GM12875 (cell line): Measurements from ENCODE around the gene SARM1.
A peak's percentile ranks its signal among the peaks of the same experiment; 100 is the strongest.

Experiments
- H3K4me3 ChIP-seq: one replicate; pipeline ENCODE4 v1.5.1; 2011; ENCODE audit warnings: low read depth, low read length, control low read depth
- TF ChIP-seq, protein P1 (sequence below): IDR thresholded peaks from 2 replicates; pipeline ENCODE4 v1.5.1; 2011; ENCODE audit warnings: low read depth, mild to moderate bottlenecking, control low read depth, inconsistent platforms, low read length, moderate library complexity, borderline replicate concordance; ENCODE audit not compliant: insufficient read depth

Gene SARM1

DNA sequence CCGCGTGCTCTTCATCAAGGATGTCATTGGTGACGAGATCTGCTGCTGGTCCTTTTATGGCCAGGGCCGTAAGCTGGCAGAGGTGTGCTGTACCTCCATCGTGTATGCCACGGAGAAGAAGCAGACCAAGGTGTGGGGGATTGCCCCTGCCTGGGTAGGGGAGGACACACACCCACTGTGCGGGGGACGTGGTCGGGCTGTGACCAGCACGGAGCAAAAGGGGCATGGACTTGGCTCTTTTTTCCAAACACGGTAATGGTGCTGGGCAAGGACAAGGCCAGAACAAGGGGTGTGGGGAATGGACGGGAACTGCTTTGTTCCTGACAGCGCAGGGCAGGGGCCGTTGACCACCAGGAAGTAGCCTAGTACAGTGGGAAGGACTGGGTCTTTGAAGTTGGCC lies 29.2 kb upstream of the SARM1 start:
- H3K4me3 ChIP-seq: no peak overlapping the region
- TF ChIP-seq, protein P1, sequence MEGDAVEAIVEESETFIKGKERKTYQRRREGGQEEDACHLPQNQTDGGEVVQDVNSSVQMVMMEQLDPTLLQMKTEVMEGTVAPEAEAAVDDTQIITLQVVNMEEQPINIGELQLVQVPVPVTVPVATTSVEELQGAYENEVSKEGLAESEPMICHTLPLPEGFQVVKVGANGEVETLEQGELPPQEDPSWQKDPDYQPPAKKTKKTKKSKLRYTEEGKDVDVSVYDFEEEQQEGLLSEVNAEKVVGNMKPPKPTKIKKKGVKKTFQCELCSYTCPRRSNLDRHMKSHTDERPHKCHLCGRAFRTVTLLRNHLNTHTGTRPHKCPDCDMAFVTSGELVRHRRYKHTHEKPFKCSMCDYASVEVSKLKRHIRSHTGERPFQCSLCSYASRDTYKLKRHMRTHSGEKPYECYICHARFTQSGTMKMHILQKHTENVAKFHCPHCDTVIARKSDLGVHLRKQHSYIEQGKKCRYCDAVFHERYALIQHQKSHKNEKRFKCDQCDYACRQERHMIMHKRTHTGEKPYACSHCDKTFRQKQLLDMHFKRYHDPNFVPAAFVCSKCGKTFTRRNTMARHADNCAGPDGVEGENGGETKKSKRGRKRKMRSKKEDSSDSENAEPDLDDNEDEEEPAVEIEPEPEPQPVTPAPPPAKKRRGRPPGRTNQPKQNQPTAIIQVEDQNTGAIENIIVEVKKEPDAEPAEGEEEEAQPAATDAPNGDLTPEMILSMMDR: no peak

DNA sequence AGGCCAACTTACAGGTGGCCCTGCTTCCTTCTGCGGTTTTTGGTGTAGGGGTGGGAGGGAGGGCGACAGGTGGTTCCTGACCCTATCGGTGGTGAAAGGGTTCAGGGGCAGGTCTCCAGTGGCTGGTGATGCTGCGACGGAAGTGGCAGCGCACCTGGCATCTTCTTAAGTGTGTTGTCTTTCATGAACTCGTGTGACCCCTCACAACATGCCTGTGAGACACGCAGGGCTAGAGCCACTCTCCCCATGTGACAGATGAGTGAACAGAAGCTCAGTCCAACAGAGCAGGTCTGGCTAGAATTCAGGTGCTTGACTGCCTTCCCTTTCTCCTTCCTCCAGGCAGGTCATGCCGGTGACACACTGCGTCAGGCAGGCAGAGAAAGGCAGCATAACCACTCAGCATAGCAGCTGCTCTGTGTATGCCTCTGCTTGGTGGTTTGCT lies 28.0 kb upstream of the SARM1 start:
- H3K4me3 ChIP-seq: no peak overlapping the region
- TF ChIP-seq, protein P1: no peak

DNA sequence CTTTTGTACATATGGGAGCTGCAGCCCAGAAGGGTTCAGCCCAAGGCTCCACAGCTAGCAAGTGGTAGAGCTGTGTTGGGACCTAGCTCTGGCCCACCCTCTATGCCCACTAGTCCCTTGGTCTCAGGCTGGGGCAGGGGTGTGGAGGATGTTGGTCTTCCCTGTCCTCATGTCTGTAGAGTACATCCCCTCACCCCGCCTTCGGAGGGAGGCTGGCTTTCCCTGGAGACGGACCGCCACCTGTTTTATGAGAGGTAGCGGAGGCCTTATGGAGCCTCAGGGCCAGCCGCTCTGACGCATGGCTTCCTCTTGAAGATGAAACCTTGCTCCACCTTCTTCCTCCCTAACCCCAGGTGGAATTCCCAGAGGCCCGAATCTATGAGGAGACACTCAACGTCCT lies 27.5 kb upstream of the SARM1 start:
- H3K4me3 ChIP-seq: no peak overlapping the region
- TF ChIP-seq, protein P1: no peak

DNA sequence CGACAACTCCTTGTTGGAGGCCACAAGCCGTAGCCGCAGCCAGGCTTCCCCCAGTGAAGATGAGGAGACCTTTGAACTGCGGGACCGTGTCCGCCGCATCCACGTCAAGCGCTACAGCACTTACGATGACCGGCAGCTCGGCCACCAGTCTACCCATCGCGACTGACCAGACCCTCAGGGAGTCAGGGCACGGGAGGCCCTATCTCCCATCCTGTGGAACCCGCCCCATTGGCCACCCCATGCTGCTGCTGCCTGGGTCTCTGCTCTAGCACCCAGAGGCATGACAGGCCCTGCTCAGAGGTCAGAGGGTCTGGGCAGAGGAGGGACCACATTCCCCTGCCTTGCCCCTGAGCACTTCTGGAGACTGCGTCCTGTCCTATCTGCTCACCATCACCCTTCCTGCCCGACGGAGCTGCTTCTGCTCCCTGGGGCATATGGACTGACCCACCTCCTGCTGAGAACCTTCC lies 27.0 kb upstream of the SARM1 start:
- H3K4me3 ChIP-seq: no peak overlapping the region
- TF ChIP-seq, protein P1: no peak

DNA sequence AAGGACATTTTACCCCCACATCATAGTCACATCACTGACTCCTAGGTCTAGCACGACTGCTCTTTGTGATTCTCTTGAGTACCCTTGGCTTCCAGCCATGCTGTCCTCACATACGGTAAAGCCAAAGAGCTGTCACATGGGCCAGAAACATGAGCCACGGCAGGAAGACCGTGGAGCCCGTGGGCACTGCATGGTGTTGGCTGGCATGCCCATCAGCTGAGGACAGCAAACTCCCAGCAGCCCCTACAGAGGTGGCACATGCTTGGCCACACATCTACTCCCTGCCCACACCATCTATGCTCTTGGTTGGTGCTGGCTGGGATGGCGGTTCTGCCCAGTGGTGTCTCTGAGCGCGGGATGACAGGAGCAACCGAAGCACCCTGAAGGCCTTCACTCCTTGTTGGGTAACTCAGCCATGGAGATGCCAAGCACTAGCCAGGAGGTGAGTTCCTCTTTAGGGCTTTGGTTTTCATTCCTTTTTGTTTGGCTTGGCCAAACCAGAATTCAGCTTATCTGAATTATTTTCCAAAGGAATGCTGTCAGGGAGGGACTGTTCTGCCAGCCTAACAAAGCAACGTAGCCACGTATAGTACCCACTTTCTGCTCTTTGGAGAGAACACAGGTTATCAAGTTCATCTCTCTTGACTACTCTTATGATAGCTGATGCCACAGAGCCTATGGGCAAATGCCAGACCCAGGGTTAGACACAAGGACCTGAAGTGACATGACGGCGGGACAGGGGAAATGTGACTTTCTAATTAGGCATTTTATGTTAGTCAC lies 25.9 kb upstream of the SARM1 start:
- TF ChIP-seq, protein P1: no peak
- no peak overlapping the region for H3K4me3 ChIP-seq

DNA sequence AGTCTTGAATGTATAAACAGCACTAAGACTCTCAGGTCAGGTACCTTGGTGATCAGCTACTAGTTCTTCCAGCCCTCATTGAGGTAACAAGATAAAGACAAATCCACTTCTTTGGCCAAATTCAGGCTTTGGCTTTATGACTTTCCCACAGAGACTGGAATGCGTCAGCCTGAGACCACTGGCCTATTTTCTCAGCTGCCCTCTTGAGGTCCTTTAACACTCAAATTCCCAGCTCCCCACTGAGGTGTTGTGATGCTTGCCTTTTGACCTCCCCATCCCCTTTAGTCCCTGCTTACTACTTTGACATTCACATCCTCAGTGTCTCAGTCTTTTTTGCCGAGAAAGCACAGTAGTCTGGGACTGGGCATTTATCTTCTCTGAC lies 25.3 kb upstream of the SARM1 start:
- TF ChIP-seq, protein P1: no peak

DNA sequence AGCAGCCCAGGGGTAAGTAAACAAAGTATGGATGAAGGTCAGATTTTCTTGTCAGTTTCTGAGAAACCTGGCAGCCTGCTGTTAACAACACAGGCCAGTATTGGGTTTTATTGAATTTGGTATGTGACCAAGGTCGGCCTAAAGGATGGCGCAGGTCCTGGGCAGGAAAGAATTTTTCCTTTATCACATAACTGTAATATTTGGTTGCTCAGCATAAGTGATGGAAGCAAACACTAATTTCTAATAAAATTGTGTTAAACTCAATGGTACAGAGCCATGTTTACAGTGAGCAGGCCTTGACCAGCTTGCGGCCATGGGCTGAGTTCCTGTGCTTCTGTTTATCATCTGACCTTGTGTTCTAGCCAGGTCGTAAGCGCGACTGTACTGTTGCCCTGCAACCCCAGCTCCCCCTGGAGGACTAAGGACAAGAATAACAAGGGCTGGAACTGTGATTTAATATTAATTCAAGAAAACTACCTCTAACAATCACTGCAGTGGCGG lies 24.7 kb upstream of the SARM1 start:
- TF ChIP-seq, protein P1: 0 out of 2 replicates have a peak, but pooled peaks have one; percentile 14
- no peak overlapping the region for H3K4me3 ChIP-seq

More for the DNA sequence above, 25.3 kb upstream of the SARM1 start:
- H3K4me3 ChIP-seq: no peak overlapping the region
